ENCODE results near the gene SDCCAG8.

The SDCCAG8 gene

DNA sequence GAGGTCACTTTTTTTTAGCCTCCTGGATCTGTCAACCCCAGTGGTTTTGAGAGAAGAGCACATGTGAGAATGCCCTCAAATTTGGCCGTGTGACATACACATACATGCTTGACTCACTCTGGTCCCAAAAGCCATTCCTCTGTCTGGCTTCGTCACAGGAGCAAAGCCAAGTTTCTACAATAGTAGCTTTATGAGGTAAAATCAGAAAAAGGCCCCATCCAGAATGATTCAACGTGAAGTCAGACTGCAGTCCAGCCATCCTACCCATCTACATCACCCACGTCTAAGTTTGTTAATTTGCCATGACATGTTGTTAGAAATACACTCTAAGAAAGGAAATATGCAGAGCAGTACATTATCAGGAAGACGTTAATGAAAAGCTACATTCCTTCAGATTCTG lies 245.2 kb downstream of the SDCCAG8 start:
- no peak for DNase-seq (ENCODE audit: low read depth in 3 of 3)

DNA sequence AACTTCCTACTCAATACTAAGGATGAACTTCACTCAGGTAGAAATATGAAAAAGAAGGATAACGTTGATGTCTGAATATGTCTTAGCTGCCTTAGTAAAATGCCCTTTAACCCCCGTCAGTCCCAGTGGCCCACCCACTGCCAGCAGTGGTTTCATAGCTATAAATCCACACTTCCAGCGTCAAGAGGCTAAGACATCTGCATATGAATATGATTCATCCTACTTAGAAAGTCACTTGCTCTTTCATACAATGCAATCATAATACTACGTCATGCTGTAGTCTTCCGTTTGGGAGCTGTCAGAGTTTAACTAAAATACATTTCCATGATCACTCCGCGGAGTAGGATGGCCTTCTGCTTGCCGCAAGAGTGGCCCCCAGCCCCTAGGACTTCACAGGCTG lies 247.3 kb downstream of the SDCCAG8 start:
- no peak for DNase-seq (ENCODE audit: low read depth in 3 of 3)

DNA sequence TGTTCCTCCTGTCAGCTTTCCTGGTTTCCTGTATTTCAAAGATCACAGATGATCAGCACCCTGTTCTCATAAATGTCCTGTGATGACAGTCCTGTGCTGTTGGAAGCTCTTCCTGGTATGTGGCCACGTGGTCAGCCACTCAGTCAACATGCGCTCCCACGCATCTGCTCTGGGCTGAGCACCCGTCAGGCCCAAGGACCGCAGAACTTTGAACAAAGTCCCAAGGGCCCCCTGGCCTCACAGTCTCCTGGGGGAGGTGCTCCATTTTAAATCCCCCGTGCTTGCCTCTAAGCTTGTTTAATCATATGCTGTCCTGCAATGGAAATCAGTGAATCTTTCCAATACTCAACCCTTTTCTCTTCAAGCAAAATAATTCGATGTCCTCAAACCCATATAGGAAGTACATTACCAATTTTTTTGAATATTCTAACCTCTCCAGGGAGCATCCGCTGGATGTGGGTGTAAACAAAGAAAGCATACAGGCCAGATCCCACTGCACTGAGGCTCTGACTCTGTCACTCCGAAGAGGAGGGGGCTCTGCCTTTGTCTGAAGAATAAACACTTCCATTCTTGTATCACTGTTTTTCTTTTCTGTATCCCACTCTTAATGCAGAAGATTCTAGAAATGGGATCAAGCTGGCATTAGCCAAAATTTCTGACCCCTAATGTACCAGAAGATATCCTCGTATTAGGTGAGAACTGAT lies 250.3 kb downstream of the SDCCAG8 start:
- DNase-seq (ENCODE audit: low read depth in 3 of 3) = no peak

- no peak for DNase-seq (ENCODE audit: low read depth in 3 of 3)
These were observed 251.3 kb downstream of the SDCCAG8 start for GRCh38 chr1:243507001-243507671.

- DNase-seq (ENCODE audit: low read depth in 3 of 3) = no peak
These were observed 251.9 kb downstream of the SDCCAG8 start for GRCh38 chr1:243507672-243508302.

DNA sequence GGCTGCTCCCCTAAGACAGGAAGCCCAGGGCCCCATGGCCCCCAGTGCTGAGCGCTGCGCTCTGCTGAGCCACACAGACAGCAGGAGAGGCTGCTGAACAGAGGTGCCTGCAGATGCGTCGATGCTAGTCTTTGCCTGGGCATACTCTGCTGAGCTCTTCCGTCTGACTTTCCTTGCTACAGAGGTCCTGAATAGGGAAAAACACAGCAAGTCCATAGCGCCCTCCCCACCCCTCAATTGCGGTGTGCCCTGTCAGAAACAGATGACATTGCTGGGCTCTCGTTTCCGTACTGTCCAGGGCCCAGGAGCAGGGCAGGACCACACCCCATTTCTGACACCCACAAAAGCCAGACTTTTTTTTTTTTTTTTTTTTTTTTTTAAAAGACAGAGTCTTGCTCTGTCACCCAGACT lies 252.5 kb downstream of the SDCCAG8 start:
- DNase-seq (ENCODE audit: low read depth in 3 of 3) = no peak

- DNase-seq (ENCODE audit: low read depth in 3 of 3) = no peak
These were observed 253.1 kb downstream of the SDCCAG8 start for GRCh38 chr1:243508943-243509342.

DNA sequence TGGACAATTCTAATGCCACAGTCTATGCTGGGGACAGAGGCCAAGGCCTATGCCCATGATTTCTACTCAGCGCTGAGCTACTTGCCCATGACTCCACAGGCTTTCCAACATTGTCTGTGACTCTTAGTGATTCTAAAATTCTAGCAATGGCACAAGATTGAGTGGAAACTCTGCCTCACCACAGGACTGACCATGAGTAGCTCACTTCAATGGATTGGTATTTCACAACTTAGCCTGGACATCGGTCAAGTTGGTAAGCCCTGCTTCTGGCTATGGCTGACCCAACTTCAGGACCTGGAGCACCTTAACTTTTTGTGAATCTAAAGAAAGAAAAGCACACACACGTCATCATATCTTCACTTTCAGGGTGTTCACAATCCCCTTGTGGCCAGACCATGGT lies 255.1 kb downstream of the SDCCAG8 start:
- no peak for DNase-seq (ENCODE audit: low read depth in 3 of 3)

GRCh38 chr1:243513726-243514491 lies 258.1 kb downstream of the SDCCAG8 start:
- no peak for DNase-seq (ENCODE audit: low read depth in 3 of 3)

GRCh38 chr1:243514927-243515326 lies 259.1 kb downstream of the SDCCAG8 start:
- no peak for DNase-seq (ENCODE audit: low read depth in 3 of 3)

DNA sequence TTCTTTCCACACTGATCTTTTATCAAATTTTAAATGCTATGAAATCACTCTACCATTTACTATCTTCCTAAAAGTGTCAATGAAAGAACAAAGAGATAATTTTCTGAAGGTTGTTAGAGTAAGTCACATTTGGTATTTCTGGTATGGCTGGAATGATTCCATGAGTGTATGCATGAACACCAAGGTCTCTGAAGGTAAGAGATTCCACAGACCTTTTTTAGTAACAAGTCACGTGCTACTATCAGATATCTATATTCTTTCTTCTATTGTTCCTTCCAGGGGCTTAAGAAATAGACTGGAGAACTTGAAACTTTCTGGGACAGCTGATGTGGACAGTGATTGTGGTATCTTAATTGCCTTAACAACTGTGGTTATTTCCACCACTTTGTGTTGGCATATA lies 265.0 kb downstream of the SDCCAG8 start:
- no peak for DNase-seq (ENCODE audit: low read depth in 3 of 3)

DNA sequence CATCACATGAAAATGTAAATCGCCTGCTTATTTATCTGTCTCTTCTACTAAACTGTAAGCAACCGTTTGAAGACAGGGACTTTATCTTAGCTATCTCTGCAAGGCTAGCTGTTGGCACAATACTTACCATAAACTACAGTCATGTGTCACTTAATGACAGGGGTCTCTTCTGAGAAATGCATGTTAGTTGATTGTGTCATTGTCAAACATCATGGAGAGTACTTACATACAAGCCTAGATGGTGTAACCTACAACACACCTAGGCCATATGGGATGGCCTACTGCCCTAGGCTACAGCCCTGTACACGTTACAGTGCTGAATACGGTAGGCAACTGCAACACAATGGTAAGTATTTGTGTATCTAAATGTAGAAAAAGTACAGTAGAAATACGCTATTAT lies 267.9 kb downstream of the SDCCAG8 start:
- DNase-seq (ENCODE audit: low read depth in 3 of 3) = no peak

DNA sequence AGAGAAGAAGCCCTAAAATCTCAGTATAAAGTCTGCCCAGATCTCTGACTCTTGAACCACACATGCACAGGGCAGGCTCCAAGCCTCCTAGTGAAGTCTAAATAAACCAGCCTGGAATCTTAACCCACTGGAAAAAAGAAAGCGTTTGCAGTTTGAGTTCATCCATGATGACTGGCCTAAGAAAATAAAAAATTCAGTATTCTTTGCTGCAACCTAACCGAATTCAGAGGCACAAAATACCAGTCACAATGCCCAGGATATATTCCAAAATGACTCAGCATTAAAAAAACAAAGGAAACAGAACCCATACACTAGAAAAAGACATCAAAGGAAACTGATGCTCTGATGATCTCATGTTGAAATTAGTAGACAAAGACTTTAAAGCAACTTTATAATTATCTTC lies 269.2 kb downstream of the SDCCAG8 start:
- DNase-seq (ENCODE audit: low read depth in 3 of 3) = no peak

DNA sequence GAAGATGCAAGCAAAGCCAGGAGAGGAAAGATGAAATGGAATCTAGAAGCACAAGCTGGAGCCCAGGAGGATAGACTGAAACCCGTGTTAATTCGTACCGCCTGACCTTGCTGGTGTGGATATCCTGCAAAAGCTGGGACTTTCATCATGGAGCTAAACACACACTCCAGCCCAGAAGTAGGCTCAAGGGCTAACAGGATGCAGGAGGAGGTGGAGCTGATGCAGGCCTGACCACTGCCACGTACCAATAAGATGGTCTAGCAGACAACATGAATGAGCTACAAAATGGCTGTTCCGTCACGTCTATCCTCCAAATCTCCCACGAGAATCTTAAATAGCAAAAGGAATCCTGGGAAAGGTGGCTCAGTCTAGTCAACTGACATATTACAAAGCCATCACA lies 270.3 kb downstream of the SDCCAG8 start:
- no peak for DNase-seq (ENCODE audit: low read depth in 3 of 3)

- no peak for DNase-seq (ENCODE audit: low read depth in 3 of 3)
These were observed 272.7 kb downstream of the SDCCAG8 start for GRCh38 chr1:243528459-243529121.

DNA sequence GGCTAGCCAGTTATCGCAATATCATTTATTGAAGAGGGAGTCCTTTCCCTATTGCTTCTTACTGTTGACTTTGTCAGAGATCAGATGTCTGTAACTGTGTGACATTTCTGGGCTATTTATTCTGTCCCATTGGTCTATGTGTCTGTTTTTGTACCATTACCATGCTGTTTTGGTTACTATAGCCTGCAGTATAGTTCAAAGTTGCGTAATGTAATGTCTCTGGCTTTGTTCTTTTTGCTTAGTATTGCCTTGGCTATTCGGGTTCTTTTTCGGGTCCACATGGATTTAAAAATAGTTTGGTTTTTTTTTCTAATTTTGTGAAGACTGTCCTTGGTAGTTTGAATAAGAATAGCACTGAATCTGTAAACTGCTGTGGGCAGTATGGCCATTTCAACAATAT lies 273.7 kb downstream of the SDCCAG8 start:
- DNase-seq (ENCODE audit: low read depth in 3 of 3) = no peak

DNA sequence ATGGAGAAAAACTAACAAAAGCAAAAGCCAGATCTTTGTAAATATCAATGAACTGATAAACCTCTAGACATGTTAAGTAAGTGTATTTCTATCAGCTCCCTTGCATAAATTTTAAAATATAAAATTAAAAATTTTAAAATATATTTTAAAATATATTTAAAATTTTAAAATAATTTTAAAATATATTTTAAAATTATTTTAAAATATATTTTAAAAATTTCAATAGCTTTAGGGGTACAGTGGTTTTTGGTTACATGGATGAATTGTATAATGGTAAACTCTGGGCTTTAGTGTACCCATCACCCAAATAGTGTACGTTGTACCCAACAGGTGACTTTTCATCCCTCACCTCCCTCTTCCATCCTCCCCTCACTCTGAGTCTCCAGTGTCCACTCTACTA lies 279.2 kb downstream of the SDCCAG8 start:
- DNase-seq (ENCODE audit: low read depth in 3 of 3) = no peak

GRCh38 chr1:243539636-243540035 lies 283.8 kb downstream of the SDCCAG8 start:
- DNase-seq (ENCODE audit: low read depth in 3 of 3) = no peak

DNA sequence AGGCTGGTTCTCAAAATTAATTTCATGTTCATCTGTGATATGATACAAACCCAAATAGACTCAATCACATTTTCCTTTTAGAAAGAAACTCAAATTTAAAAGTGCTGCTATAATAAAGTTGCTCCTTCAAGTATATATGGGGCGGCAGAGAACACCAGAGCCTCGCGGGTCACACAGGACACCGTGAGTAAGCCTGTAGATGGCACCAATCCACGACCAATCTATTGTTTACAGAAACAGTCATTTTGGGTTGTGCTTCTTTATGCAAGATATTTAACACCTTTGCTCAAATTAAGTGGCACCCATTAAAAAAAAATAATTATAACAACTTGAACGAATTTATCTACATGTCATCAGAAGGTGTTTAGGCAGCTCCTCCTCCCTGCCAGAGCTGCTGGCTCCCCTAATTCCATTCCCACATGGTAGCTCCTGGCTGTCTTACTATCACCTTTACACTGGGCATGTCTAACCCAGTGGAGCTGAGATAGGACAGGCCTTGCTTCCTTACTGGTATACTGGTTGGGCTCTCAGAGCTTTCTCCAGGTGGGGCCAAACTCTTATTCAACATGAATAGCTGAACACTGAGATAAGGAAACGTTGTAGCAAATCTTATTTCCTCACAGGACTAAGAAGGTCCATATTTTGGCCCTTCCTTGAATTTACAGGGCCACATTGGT lies 287.0 kb downstream of the SDCCAG8 start:
- DNase-seq (ENCODE audit: low read depth in 3 of 3) = no peak

- no peak for DNase-seq (ENCODE audit: low read depth in 3 of 3)
These were observed 287.7 kb downstream of the SDCCAG8 start for GRCh38 chr1:243543501-243543900.

DNA sequence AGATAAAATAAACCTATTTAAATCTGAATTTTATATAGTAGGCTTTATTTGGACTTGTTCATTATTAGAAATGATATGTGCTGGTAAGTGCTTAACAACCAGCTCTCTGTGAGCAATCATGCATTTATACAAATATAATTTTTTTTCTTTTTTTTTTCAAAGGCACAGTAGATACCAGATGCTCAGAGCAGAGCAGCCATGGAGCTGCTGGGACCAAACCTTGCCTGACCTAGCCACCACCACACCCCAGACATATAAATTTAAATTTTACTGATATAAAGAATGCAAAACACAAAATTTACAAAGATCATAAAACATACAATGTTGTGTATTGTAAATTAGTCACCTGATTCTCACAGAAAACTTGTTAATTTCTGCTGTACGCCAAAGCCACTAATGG lies 290.6 kb downstream of the SDCCAG8 start:
- DNase-seq (ENCODE audit: low read depth in 3 of 3) = no peak

All from stimulated activated CD4-positive, alpha-beta T cell treated with anti-CD3 and anti-CD28 coated beads, TNF-alpha, amount 100 ng/mL, for 24 hours (primary cell).